Lung microvascular endothelial cell (primary cell): Measurements from ENCODE around the gene RDH5. TPM values are rescaled to one million over a fixed set of nuclear protein-coding genes. Genes with fewer than 3 reads are reported as not detected.

ENCODE experiments used
- DNase-seq, 2 donors: peaks; one replicate each; pipeline versions ENCODE4 v3.0.0 to v3.0.0-alpha.2; 2010; ENCODE audit warnings: low read depth in 2 of 2
- total RNA-seq: library from RNA; depleted of rRNA; stranded (reverse); fragments of >200 nt; gene quantifications from 2 replicates; pipeline ENCODE4 v1.2.1, GENCODE V29; 2014

RDH5 gene, protein sequence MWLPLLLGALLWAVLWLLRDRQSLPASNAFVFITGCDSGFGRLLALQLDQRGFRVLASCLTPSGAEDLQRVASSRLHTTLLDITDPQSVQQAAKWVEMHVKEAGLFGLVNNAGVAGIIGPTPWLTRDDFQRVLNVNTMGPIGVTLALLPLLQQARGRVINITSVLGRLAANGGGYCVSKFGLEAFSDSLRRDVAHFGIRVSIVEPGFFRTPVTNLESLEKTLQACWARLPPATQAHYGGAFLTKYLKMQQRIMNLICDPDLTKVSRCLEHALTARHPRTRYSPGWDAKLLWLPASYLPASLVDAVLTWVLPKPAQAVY
- total RNA-seq, result 0.40 and 0.65 TPM in 2 replicates

GRCh38 chr12:55720071-55720564 lies at the start of gene RDH5:
TSS of gene RDH5 (plus strand) at chr12:55720393. CDS start at chr12:55721185, 792 bp downstream.
- no peak for DNase-seq

- DNase-seq, result no peak
Measured at GRCh38 chr12:55671746-55672145, 48.4 kb upstream of the RDH5 start.

GRCh38 chr12:55673638-55674037 lies 46.6 kb upstream of the RDH5 start:
- DNase-seq, result no peak

DNA sequence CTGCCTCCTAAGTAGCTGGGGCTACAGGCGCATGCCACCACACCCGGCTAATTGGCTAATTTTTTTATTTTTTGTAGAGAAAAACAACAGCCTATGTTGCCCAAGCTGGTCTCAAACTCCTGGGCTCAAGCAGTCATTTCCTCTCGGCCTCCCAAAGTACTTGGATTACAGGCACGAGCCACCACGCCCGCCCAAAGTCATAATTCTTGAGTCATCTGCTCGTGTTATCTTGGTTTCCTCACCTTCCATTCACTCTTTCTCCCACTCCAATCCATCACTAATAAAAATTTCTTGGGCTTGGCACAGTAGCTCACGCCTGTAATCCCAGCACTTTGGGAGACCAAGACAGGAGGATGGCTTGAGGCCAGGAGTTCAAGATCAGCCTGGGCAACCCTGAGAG lies 44.5 kb upstream of the RDH5 start:
- DNase-seq, result no peak

GRCh38 chr12:55676707-55677106 lies 43.5 kb upstream of the RDH5 start:
- DNase-seq, result no peak

GRCh38 chr12:55679691-55680090 lies 40.5 kb upstream of the RDH5 start:
- no peak for DNase-seq

DNA sequence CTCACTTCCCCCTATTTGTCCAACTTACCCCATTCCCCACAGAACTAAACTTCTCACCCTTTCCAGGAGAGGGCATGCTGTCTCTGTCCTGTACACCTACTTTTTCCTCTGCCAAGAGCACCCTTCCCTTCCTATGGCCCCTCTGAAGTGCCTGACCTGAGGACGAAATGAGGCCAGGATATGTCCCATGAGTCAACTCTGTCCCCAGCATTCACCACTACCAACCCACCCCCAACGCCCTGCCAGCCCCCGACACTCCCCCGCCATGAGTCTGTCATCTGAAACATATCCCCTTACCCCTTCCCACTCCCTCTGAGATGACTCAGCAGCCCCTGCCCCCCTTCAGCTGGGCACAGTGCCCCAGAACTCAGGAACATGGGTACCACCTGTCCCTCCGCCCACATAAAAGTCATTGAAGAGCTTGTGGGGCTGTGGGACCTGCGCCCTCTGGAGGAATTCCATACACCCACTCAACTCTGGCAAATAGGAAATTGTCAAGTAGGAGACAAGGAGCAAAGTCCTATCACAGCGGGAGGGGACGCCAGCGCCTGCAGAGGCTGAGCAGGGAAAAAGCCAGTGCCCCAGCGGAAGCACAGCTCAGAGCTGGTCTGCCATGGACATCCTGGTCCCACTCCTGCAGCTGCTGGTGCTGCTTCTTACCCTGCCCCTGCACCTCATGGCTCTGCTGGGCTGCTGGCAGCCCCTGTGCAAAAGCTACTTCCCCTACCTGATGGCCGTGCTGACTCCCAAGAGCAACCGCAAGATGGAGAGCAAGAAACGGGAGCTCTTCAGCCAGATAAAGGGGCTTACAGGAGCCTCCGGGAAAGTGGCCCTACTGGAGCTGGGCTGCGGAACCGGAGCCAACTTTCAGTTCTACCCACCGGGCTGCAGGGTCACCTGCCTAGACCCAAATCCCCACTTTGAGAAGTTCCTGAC lies 38.8 kb upstream of the RDH5 start:
- DNase-seq, result peak; percentile 15 to 25

GRCh38 chr12:55682087-55682796 lies 38.0 kb upstream of the RDH5 start:
- DNase-seq, result no peak

DNA sequence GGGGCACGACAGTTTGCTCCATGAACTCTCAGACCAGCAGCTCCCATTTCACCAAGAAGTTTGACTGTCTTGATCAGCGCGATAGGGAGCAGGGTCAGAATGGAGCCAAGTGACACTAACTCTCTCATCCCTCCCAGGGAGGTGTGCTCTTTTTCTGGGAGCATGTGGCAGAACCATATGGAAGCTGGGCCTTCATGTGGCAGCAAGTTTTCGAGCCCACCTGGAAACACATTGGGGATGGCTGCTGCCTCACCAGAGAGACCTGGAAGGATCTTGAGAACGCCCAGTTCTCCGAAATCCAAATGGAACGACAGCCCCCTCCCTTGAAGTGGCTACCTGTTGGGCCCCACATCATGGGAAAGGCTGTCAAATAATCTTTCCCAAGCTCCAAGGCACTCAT lies 36.5 kb upstream of the RDH5 start:
- no peak for DNase-seq

GRCh38 chr12:55684761-55685370 lies 35.3 kb upstream of the RDH5 start:
- no peak for DNase-seq

GRCh38 chr12:55685671-55686070 lies 34.5 kb upstream of the RDH5 start:
- DNase-seq, result no peak

DNA sequence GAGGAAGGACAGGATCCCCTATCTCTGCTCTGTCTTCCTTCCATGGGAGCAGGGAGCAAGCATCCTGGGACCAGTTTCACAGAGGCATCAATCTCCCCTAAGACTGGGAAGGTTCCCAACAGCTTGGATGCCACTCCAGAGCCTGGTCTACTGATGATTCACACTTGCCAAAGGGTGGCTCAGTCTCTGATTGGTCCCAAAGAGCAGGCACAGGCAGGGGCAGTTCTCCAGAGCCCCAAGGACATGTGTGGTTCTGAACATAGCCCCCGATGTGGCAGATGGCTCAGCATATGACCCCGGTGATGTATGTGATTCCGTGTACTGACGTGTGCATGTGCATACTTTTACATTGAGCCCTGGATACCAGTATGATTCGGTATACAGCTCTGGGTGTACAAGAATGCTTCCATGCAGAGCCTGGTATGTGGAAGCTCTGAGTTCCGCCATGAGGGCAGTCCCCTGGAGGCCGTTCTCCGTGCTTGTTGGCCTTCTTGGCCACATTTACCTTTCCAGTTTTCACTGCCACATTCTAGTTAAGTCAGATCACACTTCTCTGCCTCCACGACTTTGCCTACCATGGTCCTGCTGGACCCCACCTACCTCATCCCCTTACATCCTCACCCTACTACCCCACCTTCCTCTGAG lies 33.7 kb upstream of the RDH5 start:
- no peak for DNase-seq

- no peak for DNase-seq
Measured at GRCh38 chr12:55687746-55688145, 32.4 kb upstream of the RDH5 start.

- no peak for DNase-seq
Measured at GRCh38 chr12:55688716-55689655, 31.2 kb upstream of the RDH5 start.

DNA sequence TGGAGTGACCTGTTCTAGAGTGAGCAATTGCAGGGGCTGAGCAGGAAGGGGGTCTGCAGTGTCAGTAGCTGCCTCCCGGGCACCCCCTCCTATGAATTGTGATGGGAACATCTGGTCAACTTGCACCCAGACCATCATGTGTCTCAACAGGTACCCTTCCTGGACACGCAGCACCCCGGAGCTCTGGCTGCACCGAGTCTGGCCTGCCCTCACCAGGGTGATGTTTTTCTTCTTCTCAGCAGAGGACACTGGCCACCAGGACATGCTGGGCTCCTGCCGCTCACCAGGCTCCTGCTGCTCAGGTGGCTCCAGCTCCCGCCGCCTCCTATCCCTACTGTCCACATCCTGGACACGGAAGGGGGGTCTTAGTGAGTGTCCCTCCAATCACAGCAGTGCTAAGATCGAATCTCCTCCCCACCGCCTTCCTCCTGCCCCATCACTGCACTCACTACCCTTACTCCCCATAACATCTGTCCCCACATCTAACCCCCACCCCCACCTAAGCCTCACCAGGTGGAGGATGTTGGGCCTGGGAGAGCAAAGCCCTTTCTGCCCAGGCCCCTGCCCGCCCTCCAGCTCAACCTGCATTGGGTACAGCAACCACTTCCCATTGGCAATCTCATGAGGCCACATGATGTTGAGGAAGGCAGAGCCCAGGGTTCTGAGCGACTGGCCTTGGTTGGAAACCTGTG lies 27.4 kb upstream of the RDH5 start:
- DNase-seq, result no peak

GRCh38 chr12:55693323-55694187 lies 26.6 kb upstream of the RDH5 start:
- no peak for DNase-seq

DNA sequence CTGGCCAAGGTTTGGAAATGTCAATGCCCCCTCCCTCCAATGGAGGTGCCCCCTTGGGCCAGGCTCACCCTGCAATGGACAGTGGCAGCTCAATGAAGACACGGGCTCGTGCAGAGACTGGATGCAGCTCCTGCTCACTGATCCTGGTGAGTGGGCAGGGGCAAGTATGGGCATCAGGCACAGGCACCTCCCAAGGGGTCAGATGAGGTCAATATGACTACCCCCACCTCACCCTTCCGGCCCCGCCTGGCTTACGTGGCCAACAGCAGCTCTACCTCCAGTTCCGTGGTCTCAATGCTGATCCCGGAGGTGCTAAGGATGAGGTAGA lies 26.0 kb upstream of the RDH5 start:
- no peak for DNase-seq

- no peak for DNase-seq
Measured at GRCh38 chr12:55694651-55695050, 25.5 kb upstream of the RDH5 start.
